ENCODE results near the gene LTC4S. TPM values are rescaled to one million over a fixed set of nuclear protein-coding genes. Genes with fewer than 3 reads are reported as not detected.

The LTC4S gene
- total and polyA plus RNA-seq, 9 of the 15 experiments (the other 6 are each of a cell fraction or from before 2014, with no cell fraction given) = 0.17 to 0.77 (median 0.75) TPM; not detected in 6

- TF ChIP-seq PYGO2 (tag; IDR thresholded peaks at IDR 0.05) (no peak), DNMT1 (IDR thresholded peaks at IDR 0.05) (no peak), ZBTB11 (CRISPR knock-in tag; IDR thresholded peaks at IDR 0.05) (no peak), TFE3 (CRISPR knock-in tag; IDR thresholded peaks at IDR 0.05) (no peak), ZNF780A (CRISPR knock-in tag; IDR thresholded peaks at IDR 0.05) (no peak; the same call in 1 of the 2 replicates), GTF2A2 (tag; IDR thresholded peaks at IDR 0.05) (peak; percentile 90), DPF2 (IDR thresholded peaks at IDR 0.05) (peak; percentile 79), MXD1 (CRISPR knock-in tag; IDR thresholded peaks at IDR 0.05; ENCODE audit: borderline replicate concordance, poor library complexity, severe bottlenecking) (no peak), RAD51 (IDR thresholded peaks at IDR 0.05; ENCODE audit: borderline replicate concordance, low read depth) (no peak), CBX2 (IDR thresholded peaks at IDR 0.05; ENCODE audit: insufficient read depth, low read length, poor library complexity, severe bottlenecking) (no peak), NFXL1 (CRISPR knock-in tag; IDR thresholded peaks at IDR 0.05) (0 out of 2 replicates have a peak, but pooled peaks have one; percentile 32), EHMT2 (IDR thresholded peaks at IDR 0.05) (no peak), PRPF4 (IDR thresholded peaks at IDR 0.05; ENCODE audit: insufficient read depth, low read depth, low read length, poor library complexity, severe bottlenecking) (no peak), PTBP1 (IDR thresholded peaks at IDR 0.05; ENCODE audit: low read depth, low read length) (no peak), MYBL2 (IDR thresholded peaks at IDR 0.05; ENCODE audit: low read depth) (no peak), MYBL2 (CRISPR knock-in tag; IDR thresholded peaks at IDR 0.05; ENCODE audit: borderline replicate concordance) (no peak), NEUROD1 (IDR thresholded peaks at IDR 0.05; ENCODE audit: borderline replicate concordance, low read depth, low read length, partially characterized antibody) (peak; percentile 92), ZNF699 (CRISPR knock-in tag; IDR thresholded peaks at IDR 0.05; ENCODE audit: insufficient replicate concordance) (no peak), TOE1 (IDR thresholded peaks at IDR 0.05; ENCODE audit: borderline replicate concordance) (peak; percentile 83), TOE1 (CRISPR knock-in tag; IDR thresholded peaks at IDR 0.05; ENCODE audit: borderline replicate concordance, low read depth) (no peak), KAT2B (IDR thresholded peaks at IDR 0.05; ENCODE audit: low read depth, low read length) (no peak), GABPB1 (CRISPR knock-in tag; IDR thresholded peaks at IDR 0.05) (no peak; the same call in 1 of the 2 replicates), ZNF217 (CRISPR knock-in tag; IDR thresholded peaks at IDR 0.05) (no peak)
Measured at GRCh38 chr5:179820483-179821297, 26.9 kb downstream of the LTC4S start, which contains the start of gene SQSTM1 (continued).

All from K562 (cell line).